Measurements from ENCODE around the gene PEX14.

Gene PEX14

DNA sequence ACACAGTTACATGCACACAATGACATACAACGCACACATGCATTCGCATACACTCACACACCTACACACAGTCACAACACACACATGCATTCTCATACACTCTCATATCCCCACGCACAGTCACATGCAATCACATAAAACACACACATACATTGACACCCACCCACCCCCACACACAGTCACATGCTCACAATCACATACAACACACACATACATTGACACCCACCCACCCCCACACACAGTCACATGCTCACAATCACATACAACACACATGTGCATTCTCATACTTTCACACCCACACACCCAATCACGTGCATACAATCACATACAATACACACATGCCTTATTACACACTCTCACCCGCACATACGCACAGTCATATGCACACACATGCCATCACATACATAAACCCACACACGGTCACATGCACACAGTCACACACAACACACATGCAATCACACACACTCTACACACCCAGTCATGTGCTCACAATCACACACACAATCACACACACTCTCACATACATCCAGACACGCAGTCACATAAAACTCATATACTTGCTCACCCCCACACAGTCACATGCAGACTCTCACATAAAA, 187.4 kb downstream of the PEX14 start:
- DNase-seq (ENCODE audit: low read depth in 1 of 2, low spot score in 1 of 2) = no peak

DNA sequence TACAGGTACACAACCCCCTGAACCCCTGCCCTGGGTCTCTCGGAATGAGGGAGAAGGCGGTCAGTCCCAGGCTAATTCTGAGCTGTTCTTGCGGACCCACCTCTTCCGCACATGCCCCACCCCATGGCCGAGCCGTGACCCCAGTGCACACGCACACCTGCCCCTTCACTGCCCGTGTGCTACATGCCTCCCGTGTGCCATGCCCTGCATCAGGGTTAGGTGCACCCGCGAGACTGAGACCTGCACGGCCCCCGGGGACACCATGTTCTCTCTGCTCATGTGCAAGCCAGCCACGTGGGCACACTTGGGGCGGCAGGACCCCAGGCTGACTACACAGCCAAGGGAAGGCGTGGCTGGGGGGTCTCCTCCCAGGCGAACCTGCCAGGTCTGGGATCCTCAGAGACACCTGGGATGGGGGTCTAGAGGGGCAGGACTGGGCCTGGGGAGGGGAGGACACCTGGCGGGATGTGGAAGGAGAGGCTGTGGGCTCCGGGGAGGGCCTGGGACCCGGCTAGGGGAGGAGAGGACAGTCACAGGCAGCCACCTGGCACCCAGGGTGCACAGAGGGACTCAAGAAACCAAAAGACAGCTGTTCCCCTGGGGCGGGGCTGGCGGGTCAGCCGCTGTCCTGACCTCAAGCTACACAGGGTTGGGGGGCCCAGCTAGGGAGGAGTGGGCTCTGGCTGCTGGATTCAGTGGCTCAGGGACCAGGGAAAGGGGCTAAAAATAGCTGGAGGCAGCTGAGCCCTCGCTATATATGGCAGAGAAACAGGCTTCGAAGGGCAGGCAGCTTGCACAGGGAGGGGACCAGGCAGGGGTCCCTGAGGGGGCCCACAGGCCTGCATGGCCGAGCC, 188.3 kb downstream of the PEX14 start:
- no peak for DNase-seq (ENCODE audit: low read depth in 1 of 2, low spot score in 1 of 2)

DNA sequence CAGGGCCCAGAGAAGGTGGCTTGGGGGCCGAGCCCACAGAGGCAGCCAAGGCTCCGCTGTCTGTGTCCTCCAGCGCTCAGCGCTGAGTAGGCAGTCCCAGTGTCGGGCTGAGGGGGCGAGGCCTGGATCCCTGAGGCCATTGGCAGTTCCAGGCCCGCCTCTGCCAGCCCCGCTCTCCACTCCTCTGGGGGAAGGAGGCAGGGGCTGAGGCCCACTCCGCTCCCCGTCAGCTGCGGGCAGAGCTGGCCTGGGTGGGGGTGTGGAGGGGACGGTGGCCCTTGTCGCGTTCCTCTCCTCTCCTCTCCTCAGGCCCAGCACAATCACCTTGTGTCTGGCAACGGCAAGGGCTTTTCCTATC, 188.9 kb downstream of the PEX14 start:
- no peak for DNase-seq (ENCODE audit: low read depth in 1 of 2, low spot score in 1 of 2)

DNA sequence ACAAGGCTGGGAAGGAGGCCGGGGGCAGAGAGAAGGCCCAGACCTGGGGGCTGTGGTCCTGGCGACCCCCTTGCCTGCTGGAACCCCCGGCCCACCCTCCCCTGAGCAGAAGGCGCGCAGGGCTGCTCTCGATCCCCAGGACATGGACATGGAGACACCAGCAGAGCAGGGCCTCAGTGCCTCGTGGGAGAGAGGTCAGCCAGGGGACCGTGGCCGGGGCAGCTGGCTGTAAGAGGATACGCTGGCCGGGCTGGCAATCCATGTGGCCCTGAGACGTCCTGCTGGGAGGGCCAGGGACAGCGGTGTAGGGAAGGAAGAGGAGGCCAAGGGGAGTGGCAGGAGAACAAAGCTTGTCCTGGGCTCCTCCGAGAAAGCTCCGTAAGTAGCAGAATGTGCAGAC, 189.5 kb downstream of the PEX14 start:
- DNase-seq (ENCODE audit: low read depth in 1 of 2, low spot score in 1 of 2) = no peak

DNA sequence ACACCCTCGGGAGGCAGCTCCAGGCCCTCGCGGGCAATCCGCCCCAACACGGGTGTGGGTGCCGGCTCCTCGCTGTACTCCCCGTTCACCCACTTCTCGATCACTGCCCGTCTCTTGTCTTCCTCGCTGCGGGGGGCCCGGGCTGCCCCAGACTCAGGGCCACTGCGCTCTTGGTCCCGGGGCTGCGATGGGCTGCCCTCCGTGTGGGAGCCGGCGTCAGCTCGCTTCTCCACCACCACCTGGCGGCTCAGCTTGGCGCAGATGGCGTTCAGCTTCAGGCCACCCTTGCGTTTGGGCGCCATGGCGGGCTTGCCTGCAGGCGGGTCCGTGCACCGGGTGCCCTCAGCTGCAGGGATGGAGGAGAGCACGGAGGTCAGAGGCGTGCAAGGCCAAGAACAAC, 190.5 kb downstream of the PEX14 start:
- DNase-seq (ENCODE audit: low read depth in 1 of 2, low spot score in 1 of 2) = no peak

DNA sequence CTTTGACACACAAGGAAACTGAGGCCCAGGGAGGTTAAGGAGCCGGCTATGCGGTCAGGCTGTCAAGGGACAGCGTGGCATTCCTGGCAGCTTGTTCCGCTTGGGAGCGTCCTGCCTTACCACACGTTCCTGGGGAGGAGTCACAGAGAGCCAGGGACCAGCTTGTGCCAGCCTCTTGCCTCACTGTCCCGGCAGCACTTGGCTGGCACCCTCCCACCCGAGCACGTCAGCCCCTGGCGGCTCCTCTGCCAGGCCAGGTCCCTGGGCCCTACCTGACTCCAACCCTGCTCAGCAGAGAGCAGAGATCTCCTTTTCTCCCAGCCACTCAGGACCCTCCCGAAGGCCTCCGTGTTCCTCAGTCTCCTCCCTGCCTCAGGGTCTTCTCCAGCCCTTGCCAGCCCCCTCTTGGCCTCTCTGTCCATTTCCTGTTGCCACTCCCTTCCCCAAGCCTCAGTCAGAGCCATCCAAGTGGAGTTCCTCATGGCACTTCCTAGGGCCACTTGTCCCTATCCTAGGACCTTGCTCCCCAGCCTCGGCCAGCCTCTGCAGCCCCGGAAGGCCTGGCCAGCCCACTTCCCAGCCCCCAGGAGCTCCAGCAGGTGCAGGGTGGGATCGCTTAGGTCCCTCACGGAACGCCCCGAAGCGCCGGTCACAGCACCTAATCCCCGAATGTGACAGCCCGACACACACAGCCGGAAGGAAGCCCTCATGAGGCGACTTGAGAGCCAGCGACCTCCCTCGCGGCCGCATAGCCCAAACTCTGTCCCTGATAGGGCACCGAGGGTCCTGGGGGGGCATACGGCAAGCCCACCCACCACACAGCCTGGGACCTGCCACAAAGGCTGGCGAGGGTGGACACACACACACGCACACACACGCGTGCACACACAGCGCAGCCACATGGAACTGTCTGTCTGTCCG, 191.4 kb downstream of the PEX14 start:
- no peak for DNase-seq (ENCODE audit: low read depth in 1 of 2, low spot score in 1 of 2)

DNA sequence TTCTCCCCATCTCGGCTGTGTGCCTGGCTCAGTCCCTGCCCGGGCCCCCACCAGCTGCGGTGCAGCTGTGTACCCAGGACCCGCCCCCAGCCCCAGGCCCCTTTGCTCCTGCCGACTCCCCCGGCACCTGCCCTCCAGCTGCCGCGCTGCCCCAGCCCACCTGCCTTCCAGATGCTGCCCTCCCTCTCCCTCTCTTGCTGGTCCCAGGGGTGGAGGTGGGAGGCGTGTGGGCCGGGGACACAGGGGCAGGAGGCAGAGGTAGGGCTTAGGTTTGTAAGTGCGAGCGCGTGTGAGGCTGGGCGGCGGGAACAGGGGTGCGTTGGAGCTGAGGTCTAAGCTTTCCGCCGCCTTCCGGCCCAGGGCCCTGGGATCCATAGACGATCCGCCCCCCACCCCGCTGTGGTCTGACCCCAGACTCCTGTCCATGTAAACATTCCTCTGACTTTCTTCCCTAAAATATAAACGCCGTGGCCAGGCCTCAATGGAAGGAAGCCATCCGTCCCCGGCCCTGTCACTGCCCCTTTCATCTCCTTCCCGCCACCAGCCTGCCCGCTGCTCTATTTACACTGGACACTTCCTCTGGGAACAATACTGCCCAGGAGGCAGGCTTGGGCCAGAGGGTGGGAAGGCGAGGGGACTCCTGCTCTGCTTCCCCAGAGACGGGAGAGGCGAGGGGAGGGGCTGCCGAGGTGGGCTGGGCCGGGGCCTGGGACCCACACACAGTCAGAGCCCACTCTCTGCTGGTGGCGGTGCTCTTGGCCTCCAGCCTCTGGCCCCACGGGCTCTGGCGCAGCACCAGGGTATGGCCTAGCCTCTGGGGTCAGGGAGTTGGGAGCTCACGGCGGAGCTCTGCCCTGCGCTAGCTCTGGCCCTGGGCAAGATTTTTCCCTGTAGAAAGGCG, 193.4 kb downstream of the PEX14 start:
- no peak for DNase-seq (ENCODE audit: low read depth in 1 of 2, low spot score in 1 of 2)

DNA sequence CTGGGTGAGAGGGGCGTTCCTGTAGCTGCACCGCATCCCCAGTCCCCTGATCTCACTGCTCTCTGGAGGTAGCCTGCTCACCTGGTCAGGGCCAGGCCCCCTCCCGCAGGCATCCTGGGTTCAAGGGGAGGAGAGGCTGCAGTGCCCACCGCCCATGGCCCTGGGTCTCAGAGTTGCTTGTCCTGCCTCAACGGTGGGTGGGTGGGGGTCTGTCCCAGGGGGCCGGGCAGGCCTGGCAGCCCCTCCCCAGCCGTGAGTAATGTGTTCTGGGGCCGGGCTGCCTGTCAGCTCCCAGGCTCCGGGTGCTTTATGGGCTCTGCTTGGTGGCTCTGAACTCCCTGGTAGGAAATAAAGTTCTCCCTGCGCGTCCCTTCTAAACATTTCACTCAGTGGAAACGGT, 194.8 kb downstream of the PEX14 start:
- DNase-seq (ENCODE audit: low read depth in 1 of 2, low spot score in 1 of 2) = no peak

DNA sequence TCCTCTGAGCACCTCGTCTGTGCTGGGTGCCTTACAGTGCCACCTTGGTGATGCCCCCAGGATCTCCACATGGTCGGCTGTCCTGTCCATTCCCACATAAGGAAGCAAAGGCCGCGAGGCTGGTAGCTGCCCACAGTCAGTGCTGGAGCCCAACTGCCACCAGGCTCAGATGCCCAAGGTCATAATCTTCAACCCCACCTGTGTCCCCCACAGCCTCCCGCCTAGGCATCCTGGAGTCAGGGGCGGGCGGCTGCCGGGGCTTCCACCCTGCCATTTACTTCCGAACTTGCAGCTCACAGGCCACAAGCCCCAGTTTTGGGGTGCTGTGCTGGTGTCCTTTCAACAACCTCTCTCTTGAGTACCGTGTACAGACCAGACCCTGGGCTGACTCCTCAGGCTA, 195.4 kb downstream of the PEX14 start:
- DNase-seq (ENCODE audit: low read depth in 1 of 2, low spot score in 1 of 2) = no peak

DNA sequence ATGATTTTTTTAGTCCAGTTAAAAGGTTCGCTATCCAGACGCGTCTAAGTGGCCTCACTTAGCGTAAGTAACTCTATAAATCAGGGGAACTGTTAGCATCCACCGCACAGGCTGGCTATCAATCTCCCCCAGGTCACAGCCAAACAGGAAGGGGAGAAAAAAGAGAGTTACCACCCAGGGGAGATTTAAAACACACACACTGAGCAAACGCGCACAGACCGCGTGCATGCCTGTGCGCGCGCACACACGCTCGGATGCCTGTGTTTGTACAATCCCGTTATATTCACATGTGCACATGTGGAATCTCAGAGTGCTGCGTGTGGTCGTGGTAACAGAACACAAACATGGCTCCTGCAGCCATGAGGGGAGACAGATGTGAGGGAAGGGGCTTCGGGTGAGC, 196.3 kb downstream of the PEX14 start:
- no peak for DNase-seq (ENCODE audit: low read depth in 1 of 2, low spot score in 1 of 2)

DNA sequence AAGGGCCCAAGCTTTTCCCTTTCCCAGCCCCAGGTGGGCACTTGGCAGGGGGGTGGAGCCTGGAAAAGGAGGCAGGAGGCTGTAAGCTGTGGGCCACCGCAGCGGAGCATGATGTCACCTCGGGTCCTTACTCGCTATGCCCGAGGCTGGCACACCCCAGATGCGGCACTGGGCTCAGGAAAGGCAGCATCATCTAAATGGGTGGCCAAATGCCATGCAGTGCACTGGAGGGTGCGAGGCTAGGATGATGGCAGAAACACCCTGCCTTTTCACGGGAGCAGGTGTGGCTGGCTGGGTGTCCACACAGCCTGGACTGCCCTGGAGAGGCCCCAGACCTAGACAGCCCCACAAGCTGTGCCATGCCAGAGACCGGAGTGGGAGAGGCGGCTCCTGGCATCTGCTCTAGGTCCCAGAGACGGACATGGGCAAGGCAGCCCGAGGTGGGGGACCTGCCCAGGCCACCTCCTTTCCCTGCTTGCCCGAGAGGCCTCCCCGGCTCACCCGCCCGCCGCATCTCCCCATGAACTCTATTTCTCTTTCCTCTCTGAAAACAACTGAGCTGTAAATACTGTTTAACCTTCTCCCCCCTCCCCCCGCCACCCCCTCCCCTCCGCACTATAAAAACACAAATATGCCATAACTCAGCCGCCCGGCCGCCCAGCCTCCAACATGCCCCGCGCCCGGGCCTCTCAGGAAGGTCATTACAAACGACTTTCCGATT, 197.0 kb downstream of the PEX14 start:
- no peak for DNase-seq (ENCODE audit: low read depth in 1 of 2, low spot score in 1 of 2)

DNA sequence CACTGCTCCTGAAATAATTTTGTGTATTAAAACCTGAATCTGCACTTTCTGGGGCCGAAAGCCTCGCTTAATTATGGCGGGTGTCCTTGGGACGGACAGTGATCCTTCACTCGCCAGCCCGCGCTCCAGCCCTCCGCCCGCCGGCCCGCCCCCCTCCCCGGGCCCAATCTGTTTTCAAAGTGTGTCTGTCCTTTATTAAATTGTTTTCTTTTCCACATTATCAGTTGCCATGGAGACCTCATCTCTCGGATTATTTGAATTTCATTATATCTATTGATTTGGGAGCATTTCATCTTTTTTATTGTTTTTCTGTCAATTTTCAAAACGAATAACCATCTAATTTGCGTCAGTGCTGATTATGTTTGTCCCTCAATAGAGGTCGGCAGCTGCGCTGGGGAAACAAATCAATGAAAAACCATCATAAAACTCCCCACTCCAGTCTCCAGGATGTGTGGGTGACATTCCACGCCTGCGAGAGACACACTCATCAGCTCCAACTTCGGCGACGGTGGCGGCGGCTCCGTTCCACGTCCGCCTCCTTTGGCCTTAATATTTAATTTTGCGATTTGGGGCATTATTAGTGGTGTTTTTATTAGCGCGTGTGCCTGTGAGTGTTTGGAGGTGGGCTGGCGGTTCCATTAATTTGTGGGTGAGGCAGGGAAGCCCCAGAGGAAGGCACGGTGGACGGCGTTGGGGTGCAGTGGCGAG, 197.7 kb downstream of the PEX14 start:
- no peak for DNase-seq (ENCODE audit: low read depth in 1 of 2, low spot score in 1 of 2)

DNA sequence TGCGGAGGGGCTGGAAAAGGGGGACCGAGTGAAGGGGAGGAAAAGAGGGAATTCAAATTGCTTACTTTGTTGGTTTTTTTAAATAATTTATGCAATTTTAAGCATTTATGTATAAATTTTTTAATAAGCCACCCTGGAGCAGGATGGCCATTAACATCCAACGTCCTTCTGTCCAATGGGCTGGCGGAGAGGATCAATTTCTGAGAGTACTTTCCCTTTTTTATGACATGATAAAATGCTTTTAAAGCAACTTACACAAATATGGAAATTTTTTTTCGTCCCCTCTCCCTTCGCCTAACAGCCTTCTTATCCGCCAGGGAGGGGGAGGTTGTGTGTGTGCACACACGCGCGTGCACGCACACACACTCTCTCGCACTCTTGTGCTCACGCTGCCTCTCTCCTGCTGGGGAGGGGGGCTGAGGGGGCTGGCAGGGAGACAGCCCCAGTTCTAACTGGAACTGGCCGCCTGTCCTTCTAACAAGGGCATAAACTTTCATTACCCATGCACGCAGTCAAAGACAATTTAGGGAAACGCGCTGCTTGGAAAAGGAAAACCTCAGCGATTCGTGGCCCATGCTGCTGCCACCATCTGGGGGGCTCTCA, 198.5 kb downstream of the PEX14 start:
- DNase-seq (ENCODE audit: low read depth in 1 of 2, low spot score in 1 of 2) = no peak

DNA sequence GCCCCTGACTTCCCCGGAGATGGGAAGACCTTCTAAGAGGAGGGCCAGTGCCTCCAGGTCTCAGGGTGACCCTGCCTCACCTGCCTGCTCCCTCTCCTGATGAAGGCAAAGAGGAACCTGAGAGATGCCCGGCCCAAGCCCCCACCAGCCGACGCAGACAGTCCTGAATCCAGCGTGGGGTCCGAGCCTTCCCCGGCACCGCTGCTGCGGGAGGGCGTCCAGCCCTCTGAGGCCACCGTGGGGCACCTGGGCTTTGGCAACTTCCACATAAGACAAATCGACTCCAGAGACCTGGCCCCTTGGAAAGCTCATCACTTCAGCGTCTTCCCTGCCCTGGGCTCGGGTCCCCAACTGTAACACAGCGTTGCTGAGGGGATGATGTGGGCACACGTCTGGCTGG, 199.5 kb downstream of the PEX14 start:
- no peak for DNase-seq (ENCODE audit: low read depth in 1 of 2, low spot score in 1 of 2)

DNA sequence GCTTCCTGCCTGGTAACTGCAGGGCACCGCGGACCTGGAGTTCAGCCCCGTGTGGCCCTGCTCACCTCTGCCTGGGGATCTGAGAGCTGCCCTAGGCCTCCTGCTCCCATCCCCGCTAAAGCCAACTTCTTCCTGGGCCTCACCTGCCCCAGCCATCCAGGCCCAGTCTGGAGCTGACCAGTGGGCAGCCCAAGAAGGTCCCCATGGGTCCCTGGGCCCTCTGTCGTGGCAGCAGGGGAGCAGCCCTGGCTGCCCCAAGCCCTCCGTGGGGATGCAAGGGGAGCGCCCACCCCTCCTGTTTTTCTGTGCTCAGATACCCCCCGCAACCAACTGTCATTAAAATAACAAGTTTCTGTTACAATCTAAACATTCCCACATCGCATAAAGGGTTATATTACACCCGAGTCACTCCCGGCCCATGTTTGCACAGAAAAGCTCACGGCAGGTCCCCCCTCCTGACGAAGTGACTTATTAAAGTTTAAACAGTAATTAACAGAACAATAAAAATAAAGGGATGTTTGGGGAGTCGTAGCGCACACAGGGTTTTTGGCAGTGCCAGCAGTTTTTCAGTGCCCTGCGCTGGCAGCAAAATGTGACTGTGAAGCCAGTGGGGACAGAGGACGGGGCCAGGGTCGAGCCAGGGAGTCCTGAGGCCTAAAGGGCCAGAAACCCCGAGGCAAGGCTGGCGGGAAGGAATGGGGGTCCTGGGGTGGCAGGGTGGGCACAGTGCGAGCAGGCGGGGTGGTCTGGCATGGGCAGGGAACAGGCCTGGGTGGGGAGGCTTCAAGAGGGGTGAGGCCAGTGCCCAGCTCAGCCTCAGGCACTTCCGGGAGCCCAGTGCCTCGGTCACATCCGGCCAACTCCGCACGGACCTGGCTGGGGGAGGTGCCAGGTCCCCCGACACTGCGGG, 200.2 kb downstream of the PEX14 start:
- no peak for DNase-seq (ENCODE audit: low read depth in 1 of 2, low spot score in 1 of 2)

DNA sequence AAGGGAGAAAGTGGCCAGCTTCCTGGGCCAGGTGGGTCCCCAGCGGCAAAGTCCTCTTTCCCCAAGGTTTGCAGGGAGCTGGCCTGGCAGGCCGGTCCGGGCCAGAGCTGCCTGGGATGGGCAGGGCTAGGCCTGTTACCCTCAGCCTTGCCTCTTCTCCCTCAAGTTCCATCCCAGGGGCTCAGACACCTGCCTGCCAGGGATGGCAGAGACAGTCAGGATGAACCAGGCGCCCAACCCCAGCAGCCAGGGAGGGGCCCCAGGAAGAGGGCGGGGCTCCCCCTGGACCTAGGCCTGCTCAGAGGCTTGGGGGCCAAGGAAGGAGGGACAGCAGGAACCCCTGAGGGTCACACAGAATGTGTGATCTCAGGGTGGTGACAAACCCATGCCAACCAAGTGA, 201.1 kb downstream of the PEX14 start:
- DNase-seq (ENCODE audit: low read depth in 1 of 2, low spot score in 1 of 2) = no peak

DNA sequence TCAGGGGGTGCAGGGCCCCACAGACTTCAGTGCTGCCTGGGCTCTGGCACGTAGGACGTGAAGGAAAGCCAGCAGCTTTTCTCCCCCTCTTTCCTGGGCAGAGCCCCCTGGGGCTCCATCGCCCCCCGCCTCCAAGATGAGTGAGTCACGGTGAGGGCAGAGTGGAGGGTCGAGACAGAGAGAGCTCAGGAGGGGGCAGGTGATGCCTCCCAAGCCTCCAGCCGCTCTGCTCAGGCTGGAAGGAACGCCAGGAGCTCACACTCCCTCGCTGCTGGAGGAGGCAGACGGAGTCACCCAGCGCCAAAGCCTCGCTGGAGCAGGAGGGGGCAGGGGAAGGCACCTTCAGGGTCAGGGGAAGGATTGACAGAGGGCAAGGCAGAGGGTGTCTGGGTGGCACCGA, 202.2 kb downstream of the PEX14 start:
- no peak for DNase-seq (ENCODE audit: low read depth in 1 of 2, low spot score in 1 of 2)

All from activated CD4-positive, alpha-beta T cell treated with anti-CD3 and anti-CD28 coated beads, Interleukin-2, amount 50 U/mL, for 24 hours (primary cell).